ENCODE data around the gene THAP7. TPM values are rescaled to one million over a fixed set of nuclear protein-coding genes. Genes with fewer than 3 reads are reported as not detected.

The THAP7 gene
- total and polyA plus RNA-seq, 2 of the 13 experiments (the other 11 are each of a cell fraction or from before 2014, with no cell fraction given): 13.0 to 25.5 TPM

DNA sequence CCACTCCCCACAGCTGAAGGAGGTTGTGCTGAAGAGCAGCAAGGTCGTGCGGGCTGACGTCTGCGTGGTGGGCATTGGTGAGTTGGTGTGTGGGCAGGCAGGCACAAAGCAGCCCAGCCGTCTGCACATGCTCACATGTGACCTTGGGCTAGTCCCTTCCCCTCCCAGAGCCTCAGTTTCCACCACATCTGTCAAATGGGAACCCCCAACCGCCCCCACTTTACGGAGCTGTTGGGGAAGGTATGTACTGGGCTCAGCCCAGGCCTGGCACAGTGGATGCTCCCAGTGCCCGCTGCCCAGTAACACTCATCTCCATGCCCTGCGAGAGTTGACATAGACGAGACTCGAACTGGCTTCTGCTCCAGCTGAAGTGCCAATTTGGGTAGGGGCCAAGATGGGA, 24.9 kb downstream of the THAP7 start (continued):
- TF ChIP-seq NFE2 (CRISPR knock-in tag; IDR thresholded peaks at IDR 0.05) (no peak), PLSCR1 (CRISPR knock-in tag; IDR thresholded peaks at IDR 0.05; ENCODE audit: borderline replicate concordance) (no peak), ZNF766 (CRISPR knock-in tag; IDR thresholded peaks at IDR 0.05; ENCODE audit: borderline replicate concordance) (no peak), ZNF652 (CRISPR knock-in tag; IDR thresholded peaks at IDR 0.05; ENCODE audit: borderline replicate concordance, low read depth) (no peak), KLF12 (CRISPR knock-in tag; IDR thresholded peaks at IDR 0.05; ENCODE audit: borderline replicate concordance) (no peak), ATF7 (IDR thresholded peaks at IDR 0.05) (no peak), ATF7 (CRISPR knock-in tag; IDR thresholded peaks at IDR 0.05) (no peak)
- TF ChIP-seq, protein P1, sequence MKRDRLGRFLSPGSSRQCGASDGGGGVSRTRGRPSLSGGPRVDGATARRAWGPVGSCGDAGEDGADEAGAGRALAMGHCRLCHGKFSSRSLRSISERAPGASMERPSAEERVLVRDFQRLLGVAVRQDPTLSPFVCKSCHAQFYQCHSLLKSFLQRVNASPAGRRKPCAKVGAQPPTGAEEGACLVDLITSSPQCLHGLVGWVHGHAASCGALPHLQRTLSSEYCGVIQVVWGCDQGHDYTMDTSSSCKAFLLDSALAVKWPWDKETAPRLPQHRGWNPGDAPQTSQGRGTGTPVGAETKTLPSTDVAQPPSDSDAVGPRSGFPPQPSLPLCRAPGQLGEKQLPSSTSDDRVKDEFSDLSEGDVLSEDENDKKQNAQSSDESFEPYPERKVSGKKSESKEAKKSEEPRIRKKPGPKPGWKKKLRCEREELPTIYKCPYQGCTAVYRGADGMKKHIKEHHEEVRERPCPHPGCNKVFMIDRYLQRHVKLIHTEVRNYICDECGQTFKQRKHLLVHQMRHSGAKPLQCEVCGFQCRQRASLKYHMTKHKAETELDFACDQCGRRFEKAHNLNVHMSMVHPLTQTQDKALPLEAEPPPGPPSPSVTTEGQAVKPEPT (CRISPR knock-in tag; IDR thresholded peaks at IDR 0.05; ENCODE audit: low read depth): no peak

DNA sequence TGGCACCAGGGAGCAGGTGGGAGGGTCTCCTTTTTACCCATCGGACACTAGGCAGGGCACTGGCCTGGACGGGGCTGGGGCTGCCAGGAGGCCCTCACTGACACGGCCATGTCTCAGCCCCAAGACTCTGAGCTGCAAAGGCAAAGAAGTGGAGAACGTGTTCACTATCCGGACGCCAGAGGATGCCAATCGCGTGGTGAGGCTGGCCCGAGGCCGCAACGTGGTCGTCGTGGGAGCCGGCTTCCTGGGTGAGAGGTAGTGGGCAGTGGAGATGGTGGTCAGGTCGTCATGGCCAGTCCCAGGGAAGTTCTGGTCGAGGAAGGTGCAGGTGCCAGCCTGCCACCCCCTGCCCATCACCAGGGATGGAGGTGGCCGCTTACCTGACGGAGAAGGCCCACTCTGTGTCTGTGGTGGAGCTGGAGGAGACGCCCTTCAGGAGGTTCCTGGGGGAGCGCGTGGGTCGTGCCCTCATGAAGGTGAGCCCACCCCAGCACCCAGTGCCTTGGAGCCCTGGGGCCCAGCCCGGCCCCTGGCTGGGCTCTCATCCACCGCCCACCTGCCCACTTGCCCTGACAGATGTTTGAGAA, 25.5 kb downstream of the THAP7 start:
- Histone ChIP-seq H4K20me1 (ENCODE audit: insufficient read depth, low read length) (no peaks in the 10 kb centered on the region), H3K79me2 (ENCODE audit: insufficient read depth, low read length) (peaks cover 2% of the 10 kb centered on the region), H2AFZ (ENCODE audit: low read length) (no peak overlapping the region), H3K4me2 (ENCODE audit: low read depth, low read length) (no peak overlapping the region), H3K27me3 (ENCODE audit: control insufficient read depth in 1 of 2, insufficient read depth in 2 of 2, low read length in 2 of 2) (no peaks in the 10 kb centered on the region), H3K4me3 (replicated peaks in 1 of 3; ENCODE audit: insufficient read depth in 1 of 3, low read depth in 2 of 3, low read length in 3 of 3) (no peak overlapping the region), H3K36me3 (replicated peaks in 1 of 2; ENCODE audit: control insufficient read depth in 1 of 2, insufficient read depth in 2 of 2, low read length in 2 of 2) (no peaks in the 10 kb centered on the region), H3K9me3 (ENCODE audit: low read length) (0 out of 2 replicates have a peak, but pooled peaks cover 4% of the 10 kb centered on the region), H3K4me1 (ENCODE audit: insufficient read depth, low read length) (peaks cover 26% of the 10 kb centered on the region), H3K9ac (ENCODE audit: insufficient read depth, low read depth, low read length) (no peak overlapping the region), H3K27ac (ENCODE audit: extremely low read length, insufficient read depth, low read length) (no peak overlapping the region)
- ChIA-PET CTCF (ENCODE audit: low intra/inter-chr PET ratio, low total read pairs) (no interaction called here), POLR2A (no interaction called here)
- in situ Hi-C loops (cut with HindIII; ENCODE audit: extremely low pct_ligation_motif_present, low pct_unique_long_range_greater_than_20kb): no loop called here
- intact Hi-C loops (cut with micrococcal nuclease; ENCODE audit: unreplicated experiment): no loop called here
- DNase-seq (ENCODE audit: low spot score): no peak
- BruUV-seq (replicated peaks): no TSS peak
- WGBS (ENCODE audit: low lambda C conversion rate): 89% methylated on average over 16 of the region's 24 CpGs
- ATAC-seq: no peak
- no peak for FAIRE-seq
- no peak for TF ChIP-seq EHMT2 (IDR thresholded peaks at IDR 0.05; ENCODE audit: borderline replicate concordance, low read depth, low read length)
- no peak for TF ChIP-seq SNAPC2 (CRISPR knock-in tag; IDR thresholded peaks at IDR 0.05)
- TF ChIP-seq RNF219 (CRISPR knock-in tag; IDR thresholded peaks at IDR 0.05): no peak
- no peak for TF ChIP-seq GZF1 (CRISPR knock-in tag; IDR thresholded peaks at IDR 0.05)
- TF ChIP-seq RXRA (CRISPR knock-in tag; IDR thresholded peaks at IDR 0.05): no peak
- TF ChIP-seq ZNF326 (CRISPR knock-in tag; IDR thresholded peaks at IDR 0.05; ENCODE audit: borderline replicate concordance): no peak
- TF ChIP-seq ZNF773 (CRISPR knock-in tag; IDR thresholded peaks at IDR 0.05; ENCODE audit: borderline replicate concordance): no peak
- TF ChIP-seq NR2C2 (CRISPR knock-in tag; IDR thresholded peaks at IDR 0.05; ENCODE audit: borderline replicate concordance): no peak
- no peak for TF ChIP-seq CHD4 (IDR thresholded peaks at IDR 0.05; ENCODE audit: borderline replicate concordance, low read length)
- TF ChIP-seq CTCF (CRISPR knock-in tag; IDR thresholded peaks at IDR 0.05): no peak
